ENCODE results near the gene KYNU.

DNA sequence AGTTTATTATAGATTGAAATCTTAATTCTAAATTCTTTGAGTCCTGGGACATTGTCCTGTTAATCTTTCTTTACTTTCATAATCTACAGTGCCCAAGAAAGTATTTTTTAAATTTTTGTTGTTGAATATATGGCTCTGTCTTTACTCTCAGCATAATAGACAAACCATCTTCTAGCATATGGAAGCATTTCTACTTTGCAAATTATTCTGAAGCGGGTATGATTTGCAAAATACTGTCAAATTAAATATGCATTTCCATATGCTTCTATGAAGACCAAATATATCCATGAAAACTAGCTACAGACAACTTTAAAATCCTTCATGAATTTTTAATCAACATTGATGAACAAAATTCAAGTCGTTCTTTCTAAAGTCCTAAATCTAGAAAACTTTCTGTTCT lies 117.2 kb downstream of the KYNU start:
- no peak for TF ChIP-seq POLR2A (IDR thresholded peaks at IDR 0.05)
- TF ChIP-seq, protein P1, sequence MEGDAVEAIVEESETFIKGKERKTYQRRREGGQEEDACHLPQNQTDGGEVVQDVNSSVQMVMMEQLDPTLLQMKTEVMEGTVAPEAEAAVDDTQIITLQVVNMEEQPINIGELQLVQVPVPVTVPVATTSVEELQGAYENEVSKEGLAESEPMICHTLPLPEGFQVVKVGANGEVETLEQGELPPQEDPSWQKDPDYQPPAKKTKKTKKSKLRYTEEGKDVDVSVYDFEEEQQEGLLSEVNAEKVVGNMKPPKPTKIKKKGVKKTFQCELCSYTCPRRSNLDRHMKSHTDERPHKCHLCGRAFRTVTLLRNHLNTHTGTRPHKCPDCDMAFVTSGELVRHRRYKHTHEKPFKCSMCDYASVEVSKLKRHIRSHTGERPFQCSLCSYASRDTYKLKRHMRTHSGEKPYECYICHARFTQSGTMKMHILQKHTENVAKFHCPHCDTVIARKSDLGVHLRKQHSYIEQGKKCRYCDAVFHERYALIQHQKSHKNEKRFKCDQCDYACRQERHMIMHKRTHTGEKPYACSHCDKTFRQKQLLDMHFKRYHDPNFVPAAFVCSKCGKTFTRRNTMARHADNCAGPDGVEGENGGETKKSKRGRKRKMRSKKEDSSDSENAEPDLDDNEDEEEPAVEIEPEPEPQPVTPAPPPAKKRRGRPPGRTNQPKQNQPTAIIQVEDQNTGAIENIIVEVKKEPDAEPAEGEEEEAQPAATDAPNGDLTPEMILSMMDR (IDR thresholded peaks at IDR 0.05) = no peak

Measured in esophagus squamous epithelium (tissue), 4 donors.